Measurements from ENCODE around the gene ARHGEF9.
A peak's percentile ranks its signal among the peaks of the same experiment; 100 is the strongest.

The ARHGEF9 gene

DNA sequence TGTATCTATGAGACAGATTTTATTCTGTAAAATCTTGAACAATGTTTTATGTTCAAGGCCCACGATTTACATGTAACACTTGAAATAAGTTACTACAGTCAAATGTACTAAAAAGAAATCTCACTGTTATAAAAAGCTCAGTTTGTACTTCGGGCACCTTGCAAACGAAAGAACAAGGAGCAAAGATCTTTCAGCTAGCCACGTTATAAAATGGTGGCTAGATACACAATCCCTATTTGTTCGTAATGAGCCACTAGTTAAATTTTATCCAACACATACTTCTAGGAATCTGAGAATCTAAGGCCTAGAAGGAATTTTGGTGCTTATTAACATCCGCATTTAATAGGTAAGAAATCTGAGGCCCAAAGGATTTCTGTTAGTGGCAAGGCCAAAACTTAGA is 2.5 kb downstream of the ARHGEF9 start:
- H3K4me1 ChIP-seq (ENCODE audit: control insufficient read depth in 2 of 2, insufficient read depth in 2 of 2, low read length in 2 of 2), result peaks cover 0 to 6% of the 10 kb centered on the region in 2 donors
- H3K36me3 ChIP-seq (ENCODE audit: control insufficient read depth in 2 of 2, insufficient read depth in 2 of 2, low read length in 2 of 2), result no peaks in the 10 kb centered on the region
- H3K9me3 ChIP-seq (ENCODE audit: control insufficient read depth in 2 of 2, low read length in 2 of 2), result peaks cover 0 to 5% of the 10 kb centered on the region in 2 donors
- peak overlapping the region; percentile 7 to 76 for H3K27ac ChIP-seq (ENCODE audit: low read depth in 2 of 2, low read length in 2 of 2)
- no peak overlapping the region for H3K4me3 ChIP-seq (ENCODE audit: low read length in 2 of 2)
- peak overlapping the region in 1 of 2 donors; percentile 23 for H3K9ac ChIP-seq (ENCODE audit: low read depth in 1 of 2, low read length in 2 of 2)
- H3K27me3 ChIP-seq (ENCODE audit: control insufficient read depth in 2 of 2, insufficient read depth in 2 of 2, low read length in 2 of 2), result no peaks in the 10 kb centered on the region

- H3K4me3 ChIP-seq (ENCODE audit: low read length in 2 of 2), result no peak overlapping the region
- no peaks in the 10 kb centered on the region for H3K27me3 ChIP-seq (ENCODE audit: control insufficient read depth in 2 of 2, insufficient read depth in 2 of 2, low read length in 2 of 2)
- no peaks in the 10 kb centered on the region for H3K36me3 ChIP-seq (ENCODE audit: control insufficient read depth in 2 of 2, insufficient read depth in 2 of 2, low read length in 2 of 2)
Observed at GRCh38 chrX:63768760-63769159, 16.3 kb downstream of the ARHGEF9 start.

DNA sequence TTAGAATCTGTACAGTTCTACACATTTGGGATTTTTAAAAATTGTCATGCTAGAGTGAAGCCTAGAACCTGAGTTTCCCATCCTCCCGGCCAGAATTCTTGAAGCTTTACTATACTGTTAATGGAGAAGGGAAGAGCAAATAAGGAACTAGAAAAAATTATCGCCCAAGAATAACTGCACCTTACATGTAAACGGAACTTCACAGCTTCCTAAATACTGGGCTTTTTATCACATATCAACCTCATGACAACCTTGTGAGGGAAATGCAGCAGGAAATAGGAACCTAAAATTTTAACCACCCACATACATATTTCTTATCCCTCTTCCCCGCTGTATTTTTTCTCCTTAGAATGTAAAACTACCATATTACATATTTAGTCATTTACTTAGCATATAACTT is 19.3 kb downstream of the ARHGEF9 start:
- no peaks in the 10 kb centered on the region for H3K9me3 ChIP-seq (ENCODE audit: control insufficient read depth in 2 of 2, low read length in 2 of 2)
- no peaks in the 10 kb centered on the region for H3K36me3 ChIP-seq (ENCODE audit: control insufficient read depth in 2 of 2, insufficient read depth in 2 of 2, low read length in 2 of 2)
- H3K27me3 ChIP-seq (ENCODE audit: control insufficient read depth in 2 of 2, insufficient read depth in 2 of 2, low read length in 2 of 2), result no peaks in the 10 kb centered on the region
- no peak overlapping the region for H3K4me3 ChIP-seq (ENCODE audit: low read length in 2 of 2)
- H3K9ac ChIP-seq (ENCODE audit: low read depth in 1 of 2, low read length in 2 of 2), result no peak overlapping the region
- no peaks in the 10 kb centered on the region for H3K4me1 ChIP-seq (ENCODE audit: control insufficient read depth in 2 of 2, insufficient read depth in 2 of 2, low read length in 2 of 2)
- H3K27ac ChIP-seq (ENCODE audit: low read depth in 2 of 2, low read length in 2 of 2), result no peak overlapping the region

More at GRCh38 chrX:63768760-63769159, 16.3 kb downstream of the ARHGEF9 start:
- no peaks in the 10 kb centered on the region for H3K9me3 ChIP-seq (ENCODE audit: control insufficient read depth in 2 of 2, low read length in 2 of 2)
- H3K4me1 ChIP-seq (ENCODE audit: control insufficient read depth in 2 of 2, insufficient read depth in 2 of 2, low read length in 2 of 2), result no peaks in the 10 kb centered on the region
- no peak overlapping the region for H3K27ac ChIP-seq (ENCODE audit: low read depth in 2 of 2, low read length in 2 of 2)
- H3K9ac ChIP-seq (ENCODE audit: low read depth in 1 of 2, low read length in 2 of 2), result no peak overlapping the region

DNA sequence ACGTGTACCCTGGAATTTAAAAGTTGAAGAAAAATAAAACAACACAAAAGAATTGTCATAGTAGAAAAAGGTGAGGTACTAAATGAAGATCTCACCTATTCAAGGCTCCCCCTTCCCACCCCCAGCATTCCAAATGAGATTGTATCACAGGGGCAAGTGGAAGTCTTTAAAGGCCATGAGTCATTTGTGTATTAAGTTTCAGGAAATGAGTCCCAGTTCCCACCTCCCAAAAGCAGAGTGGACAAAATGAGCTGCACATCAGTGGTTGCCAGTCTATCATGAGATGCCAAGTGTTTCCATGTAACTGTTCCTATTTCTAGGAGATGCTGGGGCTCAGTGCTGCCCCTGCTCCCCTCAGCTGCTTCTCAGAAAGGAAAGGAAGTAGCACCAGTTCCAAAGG is 20.1 kb downstream of the ARHGEF9 start:
- Histone ChIP-seq H3K27ac (ENCODE audit: low read depth in 2 of 2, low read length in 2 of 2) (no peak overlapping the region), H3K9me3 (ENCODE audit: control insufficient read depth in 2 of 2, low read length in 2 of 2) (no peaks in the 10 kb centered on the region), H3K4me3 (ENCODE audit: low read length in 2 of 2) (no peak overlapping the region), H3K36me3 (ENCODE audit: control insufficient read depth in 2 of 2, insufficient read depth in 2 of 2, low read length in 2 of 2) (no peaks in the 10 kb centered on the region), H3K27me3 (ENCODE audit: control insufficient read depth in 2 of 2, insufficient read depth in 2 of 2, low read length in 2 of 2) (no peaks in the 10 kb centered on the region), H3K9ac (ENCODE audit: low read depth in 1 of 2, low read length in 2 of 2) (no peak overlapping the region), H3K4me1 (ENCODE audit: control insufficient read depth in 2 of 2, insufficient read depth in 2 of 2, low read length in 2 of 2) (no peaks in the 10 kb centered on the region)

- no peaks in the 10 kb centered on the region for H3K9me3 ChIP-seq (ENCODE audit: control insufficient read depth in 2 of 2, low read length in 2 of 2)
- no peak overlapping the region for H3K4me3 ChIP-seq (ENCODE audit: low read length in 2 of 2)
- H3K27ac ChIP-seq (ENCODE audit: low read depth in 2 of 2, low read length in 2 of 2), result no peak overlapping the region
- no peak overlapping the region for H3K9ac ChIP-seq (ENCODE audit: low read depth in 1 of 2, low read length in 2 of 2)
- H3K27me3 ChIP-seq (ENCODE audit: control insufficient read depth in 2 of 2, insufficient read depth in 2 of 2, low read length in 2 of 2), result no peaks in the 10 kb centered on the region
- no peaks in the 10 kb centered on the region for H3K4me1 ChIP-seq (ENCODE audit: control insufficient read depth in 2 of 2, insufficient read depth in 2 of 2, low read length in 2 of 2)
- H3K36me3 ChIP-seq (ENCODE audit: control insufficient read depth in 2 of 2, insufficient read depth in 2 of 2, low read length in 2 of 2), result no peaks in the 10 kb centered on the region
Observed at GRCh38 chrX:63761639-63762038, 23.4 kb downstream of the ARHGEF9 start.

GRCh38 chrX:63758011-63758410 is 27.0 kb downstream of the ARHGEF9 start:
- Histone ChIP-seq H3K27me3 (ENCODE audit: control insufficient read depth in 2 of 2, insufficient read depth in 2 of 2, low read length in 2 of 2) (no peaks in the 10 kb centered on the region), H3K9ac (ENCODE audit: low read depth in 1 of 2, low read length in 2 of 2) (no peak overlapping the region), H3K9me3 (ENCODE audit: control insufficient read depth in 2 of 2, low read length in 2 of 2) (no peaks in the 10 kb centered on the region), H3K4me3 (ENCODE audit: low read length in 2 of 2) (no peak overlapping the region), H3K4me1 (ENCODE audit: control insufficient read depth in 2 of 2, insufficient read depth in 2 of 2, low read length in 2 of 2) (peaks cover 0 to 4% of the 10 kb centered on the region in 2 donors), H3K27ac (ENCODE audit: low read depth in 2 of 2, low read length in 2 of 2) (no peak overlapping the region), H3K36me3 (ENCODE audit: control insufficient read depth in 2 of 2, insufficient read depth in 2 of 2, low read length in 2 of 2) (no peaks in the 10 kb centered on the region)

DNA sequence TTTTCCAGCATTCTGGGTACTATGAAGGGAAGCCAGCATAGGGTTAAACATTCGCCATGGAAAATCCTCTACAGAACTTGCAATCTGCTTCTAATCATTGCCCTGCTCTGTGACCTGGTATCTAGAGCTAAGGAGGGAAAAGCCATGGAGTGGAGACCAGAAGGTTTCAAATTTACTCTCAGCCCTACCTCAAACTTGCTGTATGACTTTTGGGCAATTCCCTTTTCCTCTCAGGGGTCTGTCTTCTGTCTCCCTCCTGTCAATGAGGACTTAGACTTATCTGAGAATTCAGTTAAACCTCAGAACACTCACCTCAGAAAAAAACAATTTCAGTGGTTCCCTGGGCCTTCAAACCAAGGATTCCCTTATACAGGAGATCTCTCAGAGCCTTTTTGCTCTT is 29.1 kb downstream of the ARHGEF9 start:
- Histone ChIP-seq H3K9ac (ENCODE audit: low read depth in 1 of 2, low read length in 2 of 2) (no peak overlapping the region), H3K9me3 (ENCODE audit: control insufficient read depth in 2 of 2, low read length in 2 of 2) (no peaks in the 10 kb centered on the region), H3K4me3 (ENCODE audit: low read length in 2 of 2) (no peak overlapping the region)

DNA sequence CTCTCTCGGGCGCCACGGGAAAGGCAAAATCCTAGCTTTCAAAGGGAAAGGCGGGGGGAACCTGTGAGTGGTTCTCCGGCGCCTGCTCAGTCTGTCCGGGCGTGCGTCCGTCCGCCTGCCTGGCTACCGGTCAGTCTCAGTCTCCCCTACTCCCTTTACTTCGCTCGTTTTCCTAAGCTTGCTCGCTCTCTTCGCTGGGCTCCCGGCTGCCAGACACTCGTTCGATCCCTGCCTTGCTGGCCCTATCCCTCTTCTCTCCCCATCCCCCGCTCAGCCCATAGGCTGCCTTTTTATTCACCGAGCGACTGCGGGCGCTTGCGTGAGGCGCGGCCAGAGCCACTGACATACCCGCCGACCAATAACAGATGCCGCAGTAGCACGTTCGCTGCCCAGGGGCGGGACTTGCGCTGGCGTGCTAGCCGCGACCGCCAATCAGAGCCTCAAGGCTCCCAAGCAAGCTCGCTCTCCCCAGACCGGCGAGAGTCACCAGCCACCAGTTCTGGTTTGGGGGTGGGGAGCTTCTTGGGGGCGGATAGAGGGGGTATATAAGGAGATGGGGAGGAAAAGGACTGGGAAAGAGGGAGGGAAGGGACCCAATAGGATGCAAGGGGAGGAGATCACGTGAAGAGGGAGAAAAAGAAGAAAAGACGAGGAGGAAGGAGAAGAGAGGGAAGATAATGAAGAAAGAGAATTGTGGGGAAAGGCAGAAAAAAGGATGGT is 30.0 kb downstream of the ARHGEF9 start:
- Histone ChIP-seq H3K4me3 (ENCODE audit: low read length in 2 of 2) (peak overlapping the region; percentile 83 to 84), H3K4me1 (ENCODE audit: control insufficient read depth in 2 of 2, insufficient read depth in 2 of 2, low read length in 2 of 2) (peaks cover 0 to 4% of the 10 kb centered on the region in 2 donors), H3K27me3 (ENCODE audit: control insufficient read depth in 2 of 2, insufficient read depth in 2 of 2, low read length in 2 of 2) (no peaks in the 10 kb centered on the region), H3K27ac (ENCODE audit: low read depth in 2 of 2, low read length in 2 of 2) (peak overlapping the region; percentile 79 to 90), H3K9me3 (ENCODE audit: control insufficient read depth in 2 of 2, low read length in 2 of 2) (no peaks in the 10 kb centered on the region), H3K36me3 (ENCODE audit: control insufficient read depth in 2 of 2, insufficient read depth in 2 of 2, low read length in 2 of 2) (no peaks in the 10 kb centered on the region), H3K9ac (ENCODE audit: low read depth in 1 of 2, low read length in 2 of 2) (peak overlapping the region; percentile 63 to 76)

More for the DNA sequence above, 29.1 kb downstream of the ARHGEF9 start:
- Histone ChIP-seq H3K4me1 (ENCODE audit: control insufficient read depth in 2 of 2, insufficient read depth in 2 of 2, low read length in 2 of 2) (peaks cover 0 to 4% of the 10 kb centered on the region in 2 donors), H3K27ac (ENCODE audit: low read depth in 2 of 2, low read length in 2 of 2) (peak overlapping the region in 1 of 2 donors; percentile 90), H3K27me3 (ENCODE audit: control insufficient read depth in 2 of 2, insufficient read depth in 2 of 2, low read length in 2 of 2) (no peaks in the 10 kb centered on the region), H3K36me3 (ENCODE audit: control insufficient read depth in 2 of 2, insufficient read depth in 2 of 2, low read length in 2 of 2) (no peaks in the 10 kb centered on the region)

GRCh38 chrX:63754136-63754859 is 30.7 kb downstream of the ARHGEF9 start:
- H3K4me3 ChIP-seq (ENCODE audit: low read length in 2 of 2), result peak overlapping the region; percentile 83 to 84
- no peaks in the 10 kb centered on the region for H3K27me3 ChIP-seq (ENCODE audit: control insufficient read depth in 2 of 2, insufficient read depth in 2 of 2, low read length in 2 of 2)
- peak overlapping the region; percentile 63 to 76 for H3K9ac ChIP-seq (ENCODE audit: low read depth in 1 of 2, low read length in 2 of 2)
- H3K36me3 ChIP-seq (ENCODE audit: control insufficient read depth in 2 of 2, insufficient read depth in 2 of 2, low read length in 2 of 2), result no peaks in the 10 kb centered on the region
- H3K9me3 ChIP-seq (ENCODE audit: control insufficient read depth in 2 of 2, low read length in 2 of 2), result no peaks in the 10 kb centered on the region
- peaks cover 0 to 4% of the 10 kb centered on the region in 2 donors for H3K4me1 ChIP-seq (ENCODE audit: control insufficient read depth in 2 of 2, insufficient read depth in 2 of 2, low read length in 2 of 2)
- H3K27ac ChIP-seq (ENCODE audit: low read depth in 2 of 2, low read length in 2 of 2), result peak overlapping the region; percentile 79 to 90

DNA sequence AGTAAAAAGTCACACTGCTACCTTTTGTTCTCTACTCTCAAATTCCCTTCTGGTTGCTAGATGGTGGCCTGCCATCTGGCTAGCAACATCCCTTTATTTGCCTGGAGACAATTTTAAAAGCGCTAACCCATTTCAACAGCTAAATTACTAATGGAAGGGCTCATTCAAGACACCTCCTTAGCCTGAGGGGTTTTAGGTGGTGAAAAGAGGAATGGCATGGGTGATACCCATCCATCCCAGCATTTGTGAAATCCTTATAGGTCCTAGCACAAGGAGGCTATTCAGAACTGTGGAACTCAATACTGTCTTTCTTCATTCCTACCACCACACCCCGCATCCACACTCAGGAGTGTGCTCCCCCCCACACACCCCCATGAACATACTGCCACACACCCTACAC is 33.5 kb downstream of the ARHGEF9 start:
- Histone ChIP-seq H3K27ac (ENCODE audit: low read depth in 2 of 2, low read length in 2 of 2) (no peak overlapping the region), H3K9ac (ENCODE audit: low read depth in 1 of 2, low read length in 2 of 2) (no peak overlapping the region), H3K4me3 (ENCODE audit: low read length in 2 of 2) (no peak overlapping the region), H3K27me3 (ENCODE audit: control insufficient read depth in 2 of 2, insufficient read depth in 2 of 2, low read length in 2 of 2) (no peaks in the 10 kb centered on the region), H3K4me1 (ENCODE audit: control insufficient read depth in 2 of 2, insufficient read depth in 2 of 2, low read length in 2 of 2) (peaks cover 0 to 4% of the 10 kb centered on the region in 2 donors), H3K36me3 (ENCODE audit: control insufficient read depth in 2 of 2, insufficient read depth in 2 of 2, low read length in 2 of 2) (no peaks in the 10 kb centered on the region), H3K9me3 (ENCODE audit: control insufficient read depth in 2 of 2, low read length in 2 of 2) (no peaks in the 10 kb centered on the region)
